Breast epithelium (tissue), 4 donors: ENCODE data around the gene SNTB2. TPM values are rescaled to one million over a fixed set of nuclear protein-coding genes. Genes with fewer than 3 reads are reported as not detected.
A peak's percentile ranks its signal among the peaks of the same experiment; 100 is the strongest.

Source experiments
- DNase-seq, 2 donors: peaks; one replicate each; pipeline ENCODE4 v3.0.0-alpha.2; 2019; ENCODE audit warnings: low spot score in 2 of 2
- H3K27ac ChIP-seq, 2 donors: fragments of 200-600 bp; sonication (generic) in 1 of 2; one replicate each; pipeline ENCODE4 v1.5.1; 2016 to 2019; ENCODE audit warnings: mild to moderate bottlenecking in 1 of 2
- H3K27me3 ChIP-seq, 2 donors: fragments of 200-600 bp; sonication (generic) in 1 of 2; one replicate each; pipeline versions ENCODE4 v1.5.1 to v1.6.0; 2017 to 2019; ENCODE audit warnings: control low read depth in 1 of 2, mild to moderate bottlenecking in 1 of 2
- H3K36me3 ChIP-seq: fragments of 200-600 bp; one replicate; pipeline ENCODE4 v1.5.1; 2019
- H3K4me1 ChIP-seq, 2 donors: fragments of 200-600 bp; sonication (generic); one replicate each; pipeline ENCODE4 v1.5.1; 2016 to 2019; ENCODE audit warnings: control low read depth in 1 of 2
- H3K4me3 ChIP-seq, 3 donors: fragments of 200-600 bp; sonication (generic); 1 replicate in 2 of 3; 2 replicates in 1 of 3; pipeline ENCODE4 v1.5.1; 2016 to 2019; ENCODE audit warnings: mild to moderate bottlenecking in 3 of 3, moderate library complexity in 2 of 3
- H3K9me3 ChIP-seq, 2 donors: fragments of 200-600 bp; sonication (generic) in 1 of 2; one replicate each; pipeline ENCODE4 v1.5.1; 2016 to 2019; ENCODE audit warnings: control low read depth in 1 of 2
- CTCF ChIP-seq, 3 donors: fragments of 450-650 bp; IDR thresholded peaks; one replicate each; pipeline ENCODE4 v1.5.1; 2016 to 2017; ENCODE audit warnings: antibody characterized with exemption in 3 of 3, mild to moderate bottlenecking in 3 of 3, moderate library complexity in 3 of 3
- POLR2A ChIP-seq: fragments of 450-650 bp; IDR thresholded peaks from one replicate; pipeline ENCODE4 v1.6.1; 2016; ENCODE audit warnings: antibody characterized with exemption, mild to moderate bottlenecking, moderate library complexity
- POLR2AphosphoS5 ChIP-seq, 3 donors: sonication (generic); formaldehyde crosslinking; IDR thresholded peaks; one replicate each; pipeline ENCODE4 v1.6.1; 2017; ENCODE audit warnings: antibody characterized with exemption in 3 of 3
- intact Hi-C: fragments of 100-400 bp; cut with DNase I; formaldehyde crosslinking; loops from one replicate; pipeline ENCODE4 v1.15.1; 2023; ENCODE audit warnings: low total_unique reads
- total RNA-seq, 3 donors: library from RNA; depleted of rRNA; stranded (reverse); fragments of >200 nt; gene quantifications; one replicate each; pipeline ENCODE4 v1.1.0, GENCODE V29; 2016

The SNTB2 gene
- total RNA-seq, 3 donors from 2014 or later, result 29.8 to 78.1 (median 36.6) TPM

- Histone ChIP-seq H3K4me1 (no peaks in the 10 kb centered on the region), H3K27ac (no peak overlapping the region), H3K9me3 (no peaks in the 10 kb centered on the region), H3K36me3 (peaks cover 5% of the 10 kb centered on the region), H3K27me3 (no peaks in the 10 kb centered on the region), H3K4me3 (no peak overlapping the region)
- no peak for TF ChIP-seq POLR2A
- no peak for TF ChIP-seq CTCF (IDR thresholded peaks at IDR 0.05)
- no peak for TF ChIP-seq POLR2AphosphoS5 (IDR thresholded peaks at IDR 0.05)
- DNase-seq, result no peak
- intact Hi-C loops, result no loop called here
Measured at GRCh38 chr16:69267633-69268032, 80.7 kb downstream of the SNTB2 start.

- H3K4me3 ChIP-seq, result no peak overlapping the region
- intact Hi-C loops, result loop anchor here (2.0 kb wide), 1 partner anchor 78 kb away; no protein-coding TSS in a partner anchor
- peaks cover 5% of the 10 kb centered on the region for H3K36me3 ChIP-seq
- TF ChIP-seq POLR2AphosphoS5 (IDR thresholded peaks at IDR 0.05) (no peak), POLR2A (no peak), CTCF (IDR thresholded peaks at IDR 0.05) (no peak)
- no peak for DNase-seq
- H3K9me3 ChIP-seq, result no peaks in the 10 kb centered on the region
- no peaks in the 10 kb centered on the region for H3K27me3 ChIP-seq
- H3K4me1 ChIP-seq, result no peaks in the 10 kb centered on the region
- H3K27ac ChIP-seq, result no peak overlapping the region
Measured at GRCh38 chr16:69270395-69270794, 83.4 kb downstream of the SNTB2 start.

GRCh38 chr16:69270831-69271230 lies 83.9 kb downstream of the SNTB2 start:
- H3K27me3 ChIP-seq, result no peaks in the 10 kb centered on the region
- H3K9me3 ChIP-seq, result no peaks in the 10 kb centered on the region
- no peak overlapping the region for H3K4me3 ChIP-seq
- no peak overlapping the region for H3K27ac ChIP-seq
- peaks cover 5% of the 10 kb centered on the region for H3K36me3 ChIP-seq
- intact Hi-C loops, result loop anchor here (2.0 kb wide), 1 partner anchor 78 kb away; no protein-coding TSS in a partner anchor
- TF ChIP-seq CTCF (IDR thresholded peaks at IDR 0.05), result no peak
- no peak for TF ChIP-seq POLR2AphosphoS5 (IDR thresholded peaks at IDR 0.05)
- TF ChIP-seq POLR2A, result no peak
- no peak for DNase-seq
- H3K4me1 ChIP-seq, result no peaks in the 10 kb centered on the region

DNA sequence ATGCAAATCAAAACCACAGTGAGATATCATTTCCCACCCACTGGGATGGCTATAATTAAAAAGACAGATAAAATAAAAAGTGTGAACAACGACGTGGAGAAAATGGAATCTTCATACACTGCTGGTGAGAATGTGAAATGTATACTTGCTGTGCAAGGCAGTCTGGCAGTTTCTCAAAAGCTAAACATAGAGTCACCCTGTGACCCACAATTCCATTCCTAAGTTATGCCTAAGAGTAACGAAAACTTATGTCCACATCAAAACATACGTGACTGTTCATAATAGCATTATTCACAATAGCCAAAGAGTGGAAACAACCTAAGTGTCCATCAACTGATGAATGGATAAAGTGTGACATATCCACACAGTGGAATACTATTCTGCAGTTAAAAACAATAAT lies 86.0 kb downstream of the SNTB2 start:
- intact Hi-C loops, result no loop called here
- TF ChIP-seq POLR2A (no peak), POLR2AphosphoS5 (IDR thresholded peaks at IDR 0.05) (no peak), CTCF (IDR thresholded peaks at IDR 0.05) (no peak)

GRCh38 chr16:69274699-69275235 lies 87.8 kb downstream of the SNTB2 start:
- intact Hi-C loops, result no loop called here
- no peak for TF ChIP-seq POLR2A
- TF ChIP-seq CTCF (IDR thresholded peaks at IDR 0.05), result no peak
- no peak for TF ChIP-seq POLR2AphosphoS5 (IDR thresholded peaks at IDR 0.05)
- Histone ChIP-seq H3K36me3 (peaks cover 5% of the 10 kb centered on the region), H3K4me1 (no peaks in the 10 kb centered on the region), H3K27ac (peak overlapping the region in 1 of 2 donors; percentile 70), H3K9me3 (no peaks in the 10 kb centered on the region), H3K4me3 (no peak overlapping the region), H3K27me3 (no peaks in the 10 kb centered on the region)
- no peak for DNase-seq

More for the DNA sequence above, 86.0 kb downstream of the SNTB2 start:
- Histone ChIP-seq H3K27ac (no peak overlapping the region), H3K9me3 (no peaks in the 10 kb centered on the region), H3K4me3 (no peak overlapping the region), H3K4me1 (no peaks in the 10 kb centered on the region), H3K27me3 (no peaks in the 10 kb centered on the region), H3K36me3 (peaks cover 5% of the 10 kb centered on the region)
- no peak for DNase-seq
